ENCODE results near the gene LHFPL3. TPM values are rescaled to one million over a fixed set of nuclear protein-coding genes. Genes with fewer than 3 reads are reported as not detected.

The LHFPL3 gene
- total RNA-seq, 1 experiment from 2014 or later = not detected

DNA sequence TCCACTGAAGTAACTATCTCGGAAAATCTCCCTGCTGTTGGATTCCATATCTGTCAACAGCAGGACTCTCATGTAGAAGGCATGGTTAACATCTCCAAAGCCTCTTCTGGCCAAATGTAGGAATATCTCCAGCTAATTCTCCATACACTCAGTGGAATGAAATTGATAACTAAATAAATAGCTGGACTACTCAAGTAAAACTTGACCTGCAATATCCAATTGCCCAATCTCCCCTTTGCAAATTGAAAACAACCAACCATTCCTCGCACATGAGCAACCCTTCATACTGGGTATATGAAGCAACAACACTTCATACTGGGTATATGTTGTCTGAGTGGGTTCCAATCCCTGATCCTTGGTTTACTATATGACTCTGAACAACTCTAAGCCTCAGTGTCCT is 580.2 kb downstream of the LHFPL3 start:
- H3K9me3 ChIP-seq (ENCODE audit: low read depth, low read length, poor library complexity, severe bottlenecking) = no peaks in the 10 kb centered on the region
- no peak overlapping the region for H3K27ac ChIP-seq (ENCODE audit: low read depth, low read length, poor library complexity, severe bottlenecking)
- TF ChIP-seq EZH2 (IDR thresholded peaks at IDR 0.05; ENCODE audit: borderline replicate concordance, low read depth, low read length, poor library complexity, severe bottlenecking) = no peak
- TF ChIP-seq, protein P1, sequence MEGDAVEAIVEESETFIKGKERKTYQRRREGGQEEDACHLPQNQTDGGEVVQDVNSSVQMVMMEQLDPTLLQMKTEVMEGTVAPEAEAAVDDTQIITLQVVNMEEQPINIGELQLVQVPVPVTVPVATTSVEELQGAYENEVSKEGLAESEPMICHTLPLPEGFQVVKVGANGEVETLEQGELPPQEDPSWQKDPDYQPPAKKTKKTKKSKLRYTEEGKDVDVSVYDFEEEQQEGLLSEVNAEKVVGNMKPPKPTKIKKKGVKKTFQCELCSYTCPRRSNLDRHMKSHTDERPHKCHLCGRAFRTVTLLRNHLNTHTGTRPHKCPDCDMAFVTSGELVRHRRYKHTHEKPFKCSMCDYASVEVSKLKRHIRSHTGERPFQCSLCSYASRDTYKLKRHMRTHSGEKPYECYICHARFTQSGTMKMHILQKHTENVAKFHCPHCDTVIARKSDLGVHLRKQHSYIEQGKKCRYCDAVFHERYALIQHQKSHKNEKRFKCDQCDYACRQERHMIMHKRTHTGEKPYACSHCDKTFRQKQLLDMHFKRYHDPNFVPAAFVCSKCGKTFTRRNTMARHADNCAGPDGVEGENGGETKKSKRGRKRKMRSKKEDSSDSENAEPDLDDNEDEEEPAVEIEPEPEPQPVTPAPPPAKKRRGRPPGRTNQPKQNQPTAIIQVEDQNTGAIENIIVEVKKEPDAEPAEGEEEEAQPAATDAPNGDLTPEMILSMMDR (conservative IDR thresholded peaks at IDR 0.05; ENCODE audit: low read depth, low read length) = no peak
- intact Hi-C loops (cut with micrococcal nuclease; ENCODE audit: unreplicated experiment) = no loop called here
- BruUV-seq (replicated peaks) = no TSS peak
- H3K27me3 ChIP-seq (replicated peaks; ENCODE audit: insufficient read depth, low read depth, low read length, poor library complexity) = peaks cover 33% of the 10 kb centered on the region
- ChIA-PET POLR2A (ENCODE audit: low non-redundant PET) (no interaction called here), CTCF (no interaction called here)
- H3K4me3 ChIP-seq (ENCODE audit: low read depth, low read length, poor library complexity, severe bottlenecking) = no peak overlapping the region
- H3K36me3 ChIP-seq (ENCODE audit: insufficient read depth, low read length, poor library complexity, severe bottlenecking) = no peaks in the 10 kb centered on the region
- DNase-seq (ENCODE audit: low spot score) = no peak
- H3K4me1 ChIP-seq (ENCODE audit: insufficient read depth, low read length, poor library complexity, severe bottlenecking) = no peaks in the 10 kb centered on the region

DNA sequence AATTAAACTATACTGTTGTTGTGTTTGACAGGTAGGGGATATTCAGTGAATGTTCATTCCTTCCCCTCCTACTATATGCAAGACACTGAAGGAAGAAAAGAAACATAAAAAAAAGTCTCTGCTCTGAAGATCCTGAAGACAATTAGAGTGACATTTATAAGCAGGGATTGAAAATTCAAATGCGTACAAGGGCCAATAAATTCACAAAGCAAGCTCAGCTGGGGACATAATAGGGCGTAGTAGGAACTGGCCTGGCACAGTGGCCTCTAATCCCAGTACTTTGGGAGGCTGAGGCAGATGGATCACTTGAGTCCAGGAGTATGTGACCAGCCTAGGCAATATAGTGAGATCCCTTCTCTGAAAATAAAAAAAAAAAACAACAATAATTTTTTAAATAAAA is 580.7 kb downstream of the LHFPL3 start:
- POLR2A ChIA-PET (ENCODE audit: low non-redundant PET) = no interaction called here
- Histone ChIP-seq H3K27ac (ENCODE audit: low read depth, low read length, poor library complexity, severe bottlenecking) (no peak overlapping the region), H3K4me3 (ENCODE audit: low read depth, low read length, poor library complexity, severe bottlenecking) (no peak overlapping the region), H3K9me3 (ENCODE audit: low read depth, low read length, poor library complexity, severe bottlenecking) (no peaks in the 10 kb centered on the region), H3K36me3 (ENCODE audit: insufficient read depth, low read length, poor library complexity, severe bottlenecking) (no peaks in the 10 kb centered on the region), H3K27me3 (replicated peaks; ENCODE audit: insufficient read depth, low read depth, low read length, poor library complexity) (peaks cover 33% of the 10 kb centered on the region), H3K4me1 (ENCODE audit: insufficient read depth, low read length, poor library complexity, severe bottlenecking) (no peaks in the 10 kb centered on the region)
- no TSS peak for BruUV-seq (replicated peaks)
- DNase-seq (ENCODE audit: low spot score) = no peak
- intact Hi-C loops (cut with micrococcal nuclease; ENCODE audit: unreplicated experiment) = no loop called here
- CTCF ChIA-PET = interaction anchor here (1.1 kb wide), 1 partner anchor 10 kb away, joined by 14 read pairs; no protein-coding TSS in a partner anchor
- no peak for TF ChIP-seq EZH2 (IDR thresholded peaks at IDR 0.05; ENCODE audit: borderline replicate concordance, low read depth, low read length, poor library complexity, severe bottlenecking)
- TF ChIP-seq, protein P1 (conservative IDR thresholded peaks at IDR 0.05; ENCODE audit: low read depth, low read length) = no peak

DNA sequence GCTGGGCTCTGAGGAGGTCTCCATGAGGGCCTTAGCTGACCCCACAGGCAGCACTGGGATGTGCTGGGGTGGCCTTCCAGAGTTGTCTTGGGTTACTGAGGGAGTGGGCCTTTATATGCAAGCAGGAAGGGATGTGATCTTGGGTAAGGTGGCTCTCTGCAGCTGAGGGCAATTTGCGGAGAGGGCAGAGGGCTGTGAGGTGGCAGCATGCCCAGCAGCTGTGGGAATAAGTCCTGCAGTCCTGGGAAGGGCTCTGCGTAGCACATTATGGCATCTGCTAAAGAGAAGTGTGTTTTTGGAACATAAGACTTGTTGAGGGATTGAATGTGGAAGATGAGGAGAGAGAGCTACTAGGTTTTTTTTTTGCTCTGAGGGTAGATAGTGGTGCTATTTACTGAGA is 586.0 kb downstream of the LHFPL3 start:
- Histone ChIP-seq H3K4me3 (ENCODE audit: low read depth, low read length, poor library complexity, severe bottlenecking) (no peak overlapping the region), H3K36me3 (ENCODE audit: insufficient read depth, low read length, poor library complexity, severe bottlenecking) (no peaks in the 10 kb centered on the region), H3K27me3 (replicated peaks; ENCODE audit: insufficient read depth, low read depth, low read length, poor library complexity) (no peaks in the 10 kb centered on the region), H3K9me3 (ENCODE audit: low read depth, low read length, poor library complexity, severe bottlenecking) (no peaks in the 10 kb centered on the region), H3K27ac (ENCODE audit: low read depth, low read length, poor library complexity, severe bottlenecking) (no peak overlapping the region), H3K4me1 (ENCODE audit: insufficient read depth, low read length, poor library complexity, severe bottlenecking) (no peaks in the 10 kb centered on the region)
- POLR2A ChIA-PET (ENCODE audit: low non-redundant PET) = no interaction called here
- BruUV-seq (replicated peaks) = no TSS peak
- CTCF ChIA-PET = interaction anchor here (0.6 to 1.9 kb wide), 2 partner anchors 31 to 1981 kb away, joined by 4 to 5 read pairs; no protein-coding TSS in a partner anchor
- no peak for TF ChIP-seq EZH2 (IDR thresholded peaks at IDR 0.05; ENCODE audit: borderline replicate concordance, low read depth, low read length, poor library complexity, severe bottlenecking)
- TF ChIP-seq, protein P1 (conservative IDR thresholded peaks at IDR 0.05; ENCODE audit: low read depth, low read length) = no peak
- intact Hi-C loops (cut with micrococcal nuclease; ENCODE audit: unreplicated experiment) = loop anchor here (10.0 kb wide), 1 partner anchor 680 kb away; no protein-coding TSS in a partner anchor
- DNase-seq (ENCODE audit: low spot score) = no peak

Measured in A673 (cell line).